Caco-2 (cell line): Measurements from ENCODE around the gene TNNI3K. TPM values are rescaled to one million over a fixed set of nuclear protein-coding genes. Genes with fewer than 3 reads are reported as not detected.

ENCODE experiments used
- BruUV-seq: library from RNA; stranded (reverse); fragments of 400-500 nt; replicated peaks from 2 replicates; lab custom pipeline; 2021; lab: Mats Ljungman, UMichigan
- CTCF ChIA-PET: fragments of 300-600 bp; sonication (Branson Sonifier 250); formaldehyde crosslinking; loops from one replicate; lab custom pipeline; 2022; ENCODE audit warnings: antibody characterized with exemption; lab: Charles Lee
- POLR2A ChIA-PET: fragments of 300-600 bp; sonication (Branson Sonifier 250); formaldehyde crosslinking; loops from one replicate; lab custom pipeline; 2022; ENCODE audit warnings: antibody characterized with exemption; lab: Charles Lee
- DNase-seq, 2 experiments: peaks; one replicate each; pipeline versions ENCODE4 v3.0.0 to v3.0.0-alpha.2; 2020 to 2022
- H3K27me3 ChIP-seq: replicated peaks from 2 replicates; pipeline ENCODE4 v1.6.0; 2011; ENCODE audit warnings: low read length; ENCODE audit not compliant: control insufficient read depth, insufficient read depth
- H3K36me3 ChIP-seq: 2 replicates; pipeline ENCODE4 v1.5.1; 2011; ENCODE audit warnings: low read length; ENCODE audit not compliant: control insufficient read depth, insufficient read depth
- H3K4me1 ChIP-seq: fragments of 250-450 bp; sonication (Bioruptor Pico); 2 replicates; pipeline ENCODE4 v1.5.1; 2020; ENCODE audit warnings: mild to moderate bottlenecking
- H3K4me3 ChIP-seq: 2 replicates; pipeline ENCODE4 v1.5.1; 2011; ENCODE audit warnings: low read depth, mild to moderate bottlenecking, control low read depth, low read length
- H3K9me3 ChIP-seq: fragments of 250-450 bp; sonication (Bioruptor Pico); 2 replicates; pipeline ENCODE4 v1.5.1; 2020; ENCODE audit warnings: mild to moderate bottlenecking, moderate library complexity
- H3K27ac Mint-ChIP-seq: one replicate; pipeline ENCODE4 v1.8.0; 2022; ENCODE audit warnings: mixed read lengths; ENCODE audit not compliant: unreplicated experiment
- H3K27me3 Mint-ChIP-seq: one replicate; pipeline ENCODE4 v1.8.0; 2022; ENCODE audit warnings: mixed read lengths; ENCODE audit not compliant: insufficient read depth, unreplicated experiment
- H3K36me3 Mint-ChIP-seq: one replicate; pipeline ENCODE4 v1.8.0; 2022; ENCODE audit warnings: mild to moderate bottlenecking, mixed read lengths; ENCODE audit not compliant: insufficient read depth, unreplicated experiment
- H3K4me1 Mint-ChIP-seq: one replicate; pipeline ENCODE4 v1.8.0; 2022; ENCODE audit warnings: low read depth, mixed read lengths; ENCODE audit not compliant: unreplicated experiment
- H3K4me3 Mint-ChIP-seq: one replicate; pipeline ENCODE4 v1.8.0; 2022; ENCODE audit warnings: mild to moderate bottlenecking, moderate library complexity, mixed read lengths; ENCODE audit not compliant: unreplicated experiment
- H3K9me3 Mint-ChIP-seq: one replicate; pipeline ENCODE4 v1.8.0; 2022; ENCODE audit warnings: mixed read lengths; ENCODE audit not compliant: unreplicated experiment
- CTCF ChIP-seq, 2 experiments: fragments of 200-600 bp in 1 of 2; IDR thresholded peaks; 1 replicate in 1 of 2; 2 replicates in 1 of 2; pipeline versions ENCODE4 v1.5.1 to v1.8.0; 2011 to 2022; ENCODE audit warnings: antibody characterized with exemption in 1 of 2, control low read depth in 1 of 2, inconsistent platforms in 1 of 2, low read depth in 1 of 2, low read length in 1 of 2, mild to moderate bottlenecking in 1 of 2, moderate library complexity in 1 of 2; ENCODE audit not compliant: insufficient read depth in 1 of 2, severe bottlenecking in 1 of 2, unreplicated experiment in 1 of 2
- intact Hi-C: fragments of 100-400 bp; cut with micrococcal nuclease; formaldehyde crosslinking; loops from one replicate; pipeline ENCODE4 v1.10.0; 2022; ENCODE audit not compliant: unreplicated experiment
- total RNA-seq: library from RNA; stranded (reverse); gene quantifications from 2 replicates; pipeline ENCODE4 v1.2.3, GENCODE V29; 2022

The TNNI3K gene
- total RNA-seq, 1 experiment from 2014 or later: not detected

- no peak for TF ChIP-seq CTCF (IDR thresholded peaks at IDR 0.05; ENCODE audit: insufficient read depth in 1 of 2, low read depth in 1 of 2, low read length in 1 of 2, severe bottlenecking in 1 of 2, unreplicated experiment in 1 of 2)
- intact Hi-C loops: no loop called here
- Histone ChIP-seq H3K36me3 (no peaks in the 10 kb centered on the region), H3K4me1 (no peaks in the 10 kb centered on the region), H3K27me3 (no peaks in the 10 kb centered on the region), H3K9me3 (no peaks in the 10 kb centered on the region), H3K4me3 (no peak overlapping the region)
- no peaks in the 10 kb centered on the region for H3K9me3 Mint-ChIP-seq
- no peaks in the 10 kb centered on the region for H3K27me3 Mint-ChIP-seq
- H3K4me3 Mint-ChIP-seq: no peak overlapping the region
- ChIA-PET CTCF (no interaction called here), POLR2A (no interaction called here)
- H3K4me1 Mint-ChIP-seq: no peaks in the 10 kb centered on the region
- BruUV-seq: no TSS peak
- no peak overlapping the region for H3K27ac Mint-ChIP-seq
- DNase-seq: no peak
- H3K36me3 Mint-ChIP-seq: no peaks in the 10 kb centered on the region
Measured at GRCh38 chr1:74223453-74223852, 11.7 kb upstream of the TNNI3K start.

GRCh38 chr1:74236440-74236839, 1.3 kb downstream of the TNNI3K start:
- Mint-ChIP-seq H3K36me3 (no peaks in the 10 kb centered on the region), H3K27me3 (no peaks in the 10 kb centered on the region), H3K9me3 (no peaks in the 10 kb centered on the region), H3K4me3 (no peak overlapping the region), H3K4me1 (no peaks in the 10 kb centered on the region), H3K27ac (no peak overlapping the region)
- no peak for DNase-seq
- TF ChIP-seq CTCF (IDR thresholded peaks at IDR 0.05; ENCODE audit: insufficient read depth in 1 of 2, low read depth in 1 of 2, low read length in 1 of 2, severe bottlenecking in 1 of 2, unreplicated experiment in 1 of 2): no peak
- Histone ChIP-seq H3K9me3 (no peaks in the 10 kb centered on the region), H3K27me3 (no peaks in the 10 kb centered on the region), H3K4me3 (no peak overlapping the region), H3K36me3 (no peaks in the 10 kb centered on the region), H3K4me1 (no peaks in the 10 kb centered on the region)
- ChIA-PET CTCF (no interaction called here), POLR2A (no interaction called here)
- intact Hi-C loops: no loop called here
- BruUV-seq: no TSS peak

- intact Hi-C loops: no loop called here
- H3K27me3 Mint-ChIP-seq: no peaks in the 10 kb centered on the region
- no peaks in the 10 kb centered on the region for H3K27me3 ChIP-seq
- no peaks in the 10 kb centered on the region for H3K9me3 ChIP-seq
- BruUV-seq: no TSS peak
- H3K36me3 Mint-ChIP-seq: no peaks in the 10 kb centered on the region
- no peaks in the 10 kb centered on the region for H3K4me1 Mint-ChIP-seq
- H3K27ac Mint-ChIP-seq: no peak overlapping the region
- POLR2A ChIA-PET: no interaction called here
- no peak overlapping the region for H3K4me3 ChIP-seq
- H3K9me3 Mint-ChIP-seq: no peaks in the 10 kb centered on the region
- CTCF ChIA-PET: no interaction called here
- no peak for DNase-seq
- TF ChIP-seq CTCF (IDR thresholded peaks at IDR 0.05; ENCODE audit: insufficient read depth in 1 of 2, low read depth in 1 of 2, low read length in 1 of 2, severe bottlenecking in 1 of 2, unreplicated experiment in 1 of 2): no peak
- no peaks in the 10 kb centered on the region for H3K4me1 ChIP-seq
- no peak overlapping the region for H3K4me3 Mint-ChIP-seq
- no peaks in the 10 kb centered on the region for H3K36me3 ChIP-seq
Measured at GRCh38 chr1:74237035-74237434, 1.8 kb downstream of the TNNI3K start.
